Ascending aorta (tissue), 2 donors: ENCODE data around the gene POLR3H. TPM values are rescaled to one million over a fixed set of nuclear protein-coding genes. Genes with fewer than 3 reads are reported as not detected.
A peak's percentile ranks its signal among the peaks of the same experiment; 100 is the strongest.

ENCODE experiments used
- DNase-seq, 2 donors: peaks; one replicate each; pipeline ENCODE4 v3.0.0-alpha.2; 2019; ENCODE audit warnings: low spot score in 2 of 2
- H3K27ac ChIP-seq, 2 donors: fragments of 200-600 bp; sonication (generic); one replicate each; pipeline ENCODE4 v1.5.1; 2016 to 2017; ENCODE audit warnings: mild to moderate bottlenecking in 1 of 2
- H3K27me3 ChIP-seq: fragments of 200-600 bp; sonication (generic); one replicate; pipeline ENCODE4 v1.5.1; 2017
- H3K36me3 ChIP-seq, 2 donors: fragments of 200-600 bp; sonication (generic); one replicate each; pipeline ENCODE4 v1.5.1; 2016
- H3K4me1 ChIP-seq, 2 donors: fragments of 200-600 bp; sonication (generic); one replicate each; pipeline ENCODE4 v1.5.1; 2016 to 2017; ENCODE audit warnings: mild to moderate bottlenecking in 1 of 2
- H3K4me3 ChIP-seq, 2 donors: fragments of 200-600 bp; sonication (generic); one replicate each; pipeline ENCODE4 v1.5.1; 2016 to 2017; ENCODE audit warnings: mild to moderate bottlenecking in 1 of 2
- H3K9me3 ChIP-seq, 2 donors: fragments of 200-600 bp; sonication (generic); one replicate each; pipeline ENCODE4 v1.5.1; 2016
- CTCF ChIP-seq, 3 experiments: fragments of 200-600 bp in 2 of 3; fragments of 450-650 bp in 1 of 3; sonication (generic) in 2 of 3; IDR thresholded peaks; one replicate each; pipeline ENCODE4 v1.5.1; 2016 to 2019; ENCODE audit warnings: antibody characterized with exemption in 3 of 3, mild to moderate bottlenecking in 1 of 3, moderate library complexity in 1 of 3
- intact Hi-C: fragments of 100-400 bp; cut with DNase I; formaldehyde crosslinking; loops from one replicate; pipeline ENCODE4 v1.15.1; 2023
- total RNA-seq: library from RNA; depleted of rRNA; stranded (reverse); fragments of >200 nt; gene quantifications from one replicate; pipeline ENCODE4 v1.1.0, GENCODE V29; 2016

POLR3H gene
- total RNA-seq, 1 donor from 2014 or later, result 34.7 TPM

- Histone ChIP-seq H3K9me3 (no peaks in the 10 kb centered on the region), H3K4me1 (peaks cover 11 to 33% of the 10 kb centered on the region in 2 donors), H3K27ac (peak overlapping the region; percentile 58 to 69), H3K27me3 (no peaks in the 10 kb centered on the region), H3K4me3 (no peak overlapping the region), H3K36me3 (peaks cover 23 to 32% of the 10 kb centered on the region in 2 donors)
- no peak for DNase-seq
- intact Hi-C loops, result no loop called here
- no peak for TF ChIP-seq CTCF (IDR thresholded peaks at IDR 0.05)
These were observed 26.0 kb upstream of the POLR3H start for GRCh38 chr22:41570221-41570620.

- peaks cover 20 to 22% of the 10 kb centered on the region in 2 donors for H3K36me3 ChIP-seq
- peak overlapping the region; percentile 69 to 93 for H3K27ac ChIP-seq
- peak overlapping the region in 1 of 2 donors; percentile 20 for H3K4me3 ChIP-seq
- no peak for TF ChIP-seq CTCF (IDR thresholded peaks at IDR 0.05)
- H3K27me3 ChIP-seq, result no peaks in the 10 kb centered on the region
- intact Hi-C loops, result no loop called here
- H3K4me1 ChIP-seq, result peaks cover 18 to 45% of the 10 kb centered on the region in 2 donors
- no peak for DNase-seq
- no peaks in the 10 kb centered on the region for H3K9me3 ChIP-seq
These were observed 24.5 kb upstream of the POLR3H start for GRCh38 chr22:41568811-41569210.

- Histone ChIP-seq H3K27me3 (no peaks in the 10 kb centered on the region), H3K4me1 (peaks cover 22 to 55% of the 10 kb centered on the region in 2 donors), H3K9me3 (no peaks in the 10 kb centered on the region), H3K4me3 (no peak overlapping the region), H3K36me3 (peaks cover 8 to 10% of the 10 kb centered on the region in 2 donors), H3K27ac (peak overlapping the region; percentile 91 to 93)
- no peak for DNase-seq
- intact Hi-C loops, result no loop called here
- no peak for TF ChIP-seq CTCF (IDR thresholded peaks at IDR 0.05)
These were observed 23.2 kb upstream of the POLR3H start for GRCh38 chr22:41567512-41567768.

GRCh38 chr22:41565403-41566054, 21.3 kb upstream of the POLR3H start:
- peak in 1 of 2 donors; percentile 85 for DNase-seq
- H3K4me3 ChIP-seq, result no peak overlapping the region
- intact Hi-C loops, result loop anchor here (1.0 kb wide), 1 partner anchor 25 kb away; no protein-coding TSS in a partner anchor
- no peak for TF ChIP-seq CTCF (IDR thresholded peaks at IDR 0.05)
- no peaks in the 10 kb centered on the region for H3K36me3 ChIP-seq
- H3K9me3 ChIP-seq, result no peaks in the 10 kb centered on the region
- no peaks in the 10 kb centered on the region for H3K27me3 ChIP-seq
- H3K4me1 ChIP-seq, result peaks cover 22 to 57% of the 10 kb centered on the region in 2 donors
- H3K27ac ChIP-seq, result peak overlapping the region; percentile 91 to 93

GRCh38 chr22:41564563-41564962, 20.3 kb upstream of the POLR3H start:
- Histone ChIP-seq H3K36me3 (no peaks in the 10 kb centered on the region), H3K4me1 (peaks cover 22 to 62% of the 10 kb centered on the region in 2 donors), H3K9me3 (no peaks in the 10 kb centered on the region), H3K4me3 (no peak overlapping the region), H3K27ac (peak overlapping the region; percentile 91 to 93), H3K27me3 (no peaks in the 10 kb centered on the region)
- no peak for DNase-seq
- no peak for TF ChIP-seq CTCF (IDR thresholded peaks at IDR 0.05)
- intact Hi-C loops, result no loop called here
